Subcutaneous abdominal adipose tissue (tissue), 5 donors: ENCODE measurements around the gene LUC7L2.
"Not testable (repeated sequence)": the region's sequence is repeated elsewhere in the genome, so short reads cannot be mapped to it uniquely, and the experiment has no call there.

ENCODE experiments used
- H3K27ac ChIP-seq: one replicate; pipeline ENCODE4 v1.7.0; 2013; ENCODE audit warnings: low read depth, mild to moderate bottlenecking, inconsistent platforms, low read length, moderate library complexity
- H3K27me3 ChIP-seq, 5 donors: one replicate each; pipeline ENCODE4 v1.7.0; 2013; ENCODE audit warnings: low read length in 5 of 5, inconsistent platforms in 1 of 5; ENCODE audit not compliant: control insufficient read depth in 5 of 5, insufficient read depth in 4 of 5
- H3K36me3 ChIP-seq, 5 donors: one replicate each; pipeline ENCODE4 v1.7.0; 2013; ENCODE audit warnings: low read length in 5 of 5; ENCODE audit not compliant: control insufficient read depth in 5 of 5, insufficient read depth in 5 of 5
- H3K4me1 ChIP-seq, 5 donors: one replicate each; pipeline ENCODE4 v1.7.0; 2013; ENCODE audit warnings: low read length in 5 of 5, mild to moderate bottlenecking in 3 of 5, moderate library complexity in 1 of 5; ENCODE audit not compliant: control insufficient read depth in 5 of 5, insufficient read depth in 5 of 5
- H3K4me3 ChIP-seq, 5 donors: one replicate each; pipeline ENCODE4 v1.7.0; 2013; ENCODE audit warnings: low read length in 5 of 5, low read depth in 1 of 5
- H3K9ac ChIP-seq, 5 donors: one replicate each; pipeline ENCODE4 v1.7.0; 2013; ENCODE audit warnings: low read length in 5 of 5, mild to moderate bottlenecking in 4 of 5, moderate library complexity in 3 of 5
- H3K9me3 ChIP-seq, 5 donors: one replicate each; pipeline ENCODE4 v1.7.0; 2013; ENCODE audit warnings: low read length in 5 of 5; ENCODE audit not compliant: control insufficient read depth in 5 of 5
- donor health status: healthy.
- donor health status: healthy.
- donor health status: healthy.
- donor health status: healthy.
- donor health status: healthy.

The LUC7L2 gene

DNA sequence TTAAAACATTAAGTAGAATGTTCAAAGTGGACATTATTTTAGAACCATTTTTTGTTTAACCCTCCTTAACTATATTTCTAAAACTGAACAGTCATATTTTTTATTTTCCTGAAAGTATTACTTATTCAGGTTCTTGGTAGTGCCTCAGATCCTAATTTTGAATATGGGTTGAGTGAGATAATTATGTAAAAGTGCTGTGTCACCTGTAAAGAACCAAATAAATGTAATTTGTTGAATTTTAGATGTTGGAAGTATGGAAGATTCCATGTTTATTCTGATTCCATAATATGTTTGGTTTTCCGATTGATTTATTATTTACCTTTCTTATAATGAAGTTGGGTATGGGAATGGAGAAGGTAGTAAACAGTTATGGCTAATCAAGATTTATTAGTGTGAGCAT lies 61.4 kb downstream of the LUC7L2 start:
- Histone ChIP-seq H3K9me3 (no peaks in the 10 kb centered on the region), H3K36me3 (peaks cover 41 to 69% (median 56%) of the 10 kb centered on the region in 5 donors), H3K27me3 (no peaks in the 10 kb centered on the region), H3K4me3 (no peak overlapping the region), H3K27ac (no peak overlapping the region), H3K4me1 (no peaks in the 10 kb centered on the region), H3K9ac (no peak overlapping the region)

DNA sequence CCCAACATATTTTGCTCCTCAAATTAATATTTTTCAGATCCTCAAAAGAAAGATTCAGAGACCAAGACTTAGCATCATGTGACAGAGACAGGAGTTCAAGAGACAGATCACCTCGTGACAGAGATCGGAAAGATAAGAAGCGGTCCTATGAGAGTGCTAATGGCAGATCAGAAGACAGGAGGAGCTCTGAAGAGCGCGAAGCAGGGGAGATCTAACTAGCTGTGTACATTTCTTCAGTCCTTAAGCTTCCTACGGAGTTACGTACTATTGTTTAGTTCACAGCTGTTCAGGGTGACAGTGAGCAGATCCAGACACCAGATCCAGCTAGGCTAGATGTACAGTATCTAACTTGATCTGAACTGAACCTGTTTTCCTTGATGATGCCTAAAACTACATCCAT lies 62.4 kb downstream of the LUC7L2 start:
- Histone ChIP-seq H3K27ac (no peak overlapping the region), H3K36me3 (peaks cover 37 to 65% (median 49%) of the 10 kb centered on the region in 5 donors)

DNA sequence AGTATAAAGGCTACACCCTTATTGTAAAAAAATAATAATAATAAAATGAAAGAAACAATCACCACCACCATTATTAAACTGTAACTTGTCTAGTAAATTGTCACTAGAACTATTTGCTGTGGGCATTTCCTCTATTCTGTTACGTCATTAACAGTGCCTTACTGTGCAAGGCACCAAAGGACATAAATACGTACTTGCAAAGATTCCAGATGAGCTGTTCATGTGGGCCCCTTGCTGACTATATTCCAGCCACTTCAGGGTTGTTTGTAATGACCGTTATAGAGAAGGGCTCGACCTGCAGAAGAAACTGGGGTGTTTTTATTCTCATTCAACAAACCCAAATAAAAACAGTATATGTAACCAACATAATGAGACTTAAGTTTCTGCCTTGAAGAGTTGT lies 63.4 kb downstream of the LUC7L2 start:
- Histone ChIP-seq H3K4me1 (no peaks in the 10 kb centered on the region), H3K9me3 (no peaks in the 10 kb centered on the region), H3K27ac (no peak overlapping the region), H3K36me3 (peaks cover 38 to 65% (median 46%) of the 10 kb centered on the region in 5 donors), H3K4me3 (no peak overlapping the region), H3K27me3 (no peaks in the 10 kb centered on the region), H3K9ac (no peak overlapping the region)

More for the DNA sequence above, 62.4 kb downstream of the LUC7L2 start:
- H3K4me3 ChIP-seq = no peak overlapping the region
- H3K4me1 ChIP-seq = no peaks in the 10 kb centered on the region
- no peaks in the 10 kb centered on the region for H3K9me3 ChIP-seq
- no peak overlapping the region for H3K9ac ChIP-seq
- H3K27me3 ChIP-seq = no peaks in the 10 kb centered on the region

DNA sequence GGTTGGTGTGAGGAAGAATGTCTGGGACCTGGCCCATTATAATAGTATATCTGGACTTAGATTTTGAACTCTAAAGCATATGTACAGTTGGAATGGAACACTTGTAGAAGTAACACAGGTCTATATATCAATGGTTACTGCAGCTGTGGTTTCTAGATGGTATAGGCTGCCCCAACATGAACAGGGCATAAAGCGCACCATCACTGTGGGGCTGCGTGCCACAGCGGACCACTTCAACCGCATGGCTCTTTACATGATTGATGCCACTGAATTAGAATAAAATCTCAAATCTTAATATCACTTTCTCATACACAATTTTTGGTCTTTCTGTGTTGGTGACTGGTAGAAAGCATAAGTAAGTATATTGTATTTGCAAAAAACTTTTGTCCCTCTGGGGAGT lies 64.3 kb downstream of the LUC7L2 start:
- Histone ChIP-seq H3K27me3 (no peaks in the 10 kb centered on the region), H3K4me3 (no peak overlapping the region), H3K36me3 (peaks cover 32 to 56% (median 37%) of the 10 kb centered on the region in 5 donors), H3K9me3 (no peaks in the 10 kb centered on the region), H3K4me1 (no peaks in the 10 kb centered on the region), H3K9ac (no peak overlapping the region), H3K27ac (no peak overlapping the region)

DNA sequence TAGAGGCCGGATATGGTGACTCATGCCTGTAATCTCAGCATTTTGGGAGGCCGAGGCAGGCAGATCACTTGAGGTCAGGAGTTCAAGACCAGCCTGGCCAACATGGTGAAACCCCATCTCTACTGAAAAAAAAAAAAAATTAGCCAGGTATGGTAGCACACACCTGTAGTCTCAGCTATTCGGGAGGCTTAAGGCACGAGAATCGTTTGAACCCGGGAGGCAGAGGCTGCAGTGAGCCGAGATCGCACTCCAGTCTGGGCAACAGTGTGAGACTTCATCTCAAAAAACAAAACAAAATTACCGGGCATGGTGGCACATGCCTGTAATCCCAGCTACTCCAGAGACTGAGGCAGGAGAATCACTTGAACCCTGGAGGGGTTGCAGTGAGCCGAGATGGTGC lies 66.0 kb downstream of the LUC7L2 start:
- H3K27me3 ChIP-seq, H3K4me3 ChIP-seq, H3K27ac ChIP-seq, H3K4me1 ChIP-seq, H3K9me3 ChIP-seq, H3K9ac ChIP-seq: not testable (repeated sequence)
- peaks cover 17 to 39% (median 27%) of the 10 kb centered on the region in 5 donors for H3K36me3 ChIP-seq

DNA sequence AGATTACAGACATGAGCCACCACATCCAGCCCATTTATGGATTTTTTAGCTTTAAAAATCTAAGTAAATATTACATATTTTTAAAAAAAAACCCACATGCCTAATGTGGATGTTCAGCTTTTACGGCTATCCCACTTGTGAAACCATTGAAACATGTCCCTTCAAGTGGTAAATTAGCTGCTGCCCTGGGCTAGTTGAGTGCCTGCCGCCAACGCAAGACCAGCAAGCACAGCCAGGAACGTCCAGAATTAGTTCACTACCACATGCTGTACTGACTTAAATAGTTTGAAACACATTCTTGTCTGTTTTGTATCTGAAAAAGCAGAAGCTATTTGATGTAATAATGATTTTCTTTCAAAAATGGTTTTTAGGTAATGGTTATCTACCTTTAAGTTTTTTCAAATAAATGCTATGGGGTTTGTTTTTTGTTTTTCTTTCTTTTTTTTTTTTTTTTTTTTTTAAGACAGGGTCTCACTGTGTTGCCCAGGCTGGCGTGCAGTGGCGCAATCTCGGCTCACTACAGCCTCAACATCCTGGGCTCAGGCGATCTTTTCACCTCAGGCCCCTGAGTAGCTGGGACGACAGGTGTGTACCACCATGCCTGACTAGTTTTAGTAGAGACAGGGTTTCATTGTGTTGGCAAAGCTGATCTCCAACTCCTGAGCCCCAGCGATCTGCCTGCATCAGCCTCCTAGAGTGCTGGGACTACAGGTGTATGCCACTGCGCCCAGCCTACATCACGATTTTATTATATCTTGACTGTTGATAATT lies 66.7 kb downstream of the LUC7L2 start:
- Histone ChIP-seq H3K9me3 (no peaks in the 10 kb centered on the region), H3K27me3 (no peaks in the 10 kb centered on the region), H3K9ac (no peak overlapping the region), H3K27ac (no peak overlapping the region), H3K4me3 (no peak overlapping the region), H3K36me3 (peaks cover 15 to 37% (median 27%) of the 10 kb centered on the region in 5 donors), H3K4me1 (peaks cover 0 to 4% (median 0%) of the 10 kb centered on the region in 5 donors)

DNA sequence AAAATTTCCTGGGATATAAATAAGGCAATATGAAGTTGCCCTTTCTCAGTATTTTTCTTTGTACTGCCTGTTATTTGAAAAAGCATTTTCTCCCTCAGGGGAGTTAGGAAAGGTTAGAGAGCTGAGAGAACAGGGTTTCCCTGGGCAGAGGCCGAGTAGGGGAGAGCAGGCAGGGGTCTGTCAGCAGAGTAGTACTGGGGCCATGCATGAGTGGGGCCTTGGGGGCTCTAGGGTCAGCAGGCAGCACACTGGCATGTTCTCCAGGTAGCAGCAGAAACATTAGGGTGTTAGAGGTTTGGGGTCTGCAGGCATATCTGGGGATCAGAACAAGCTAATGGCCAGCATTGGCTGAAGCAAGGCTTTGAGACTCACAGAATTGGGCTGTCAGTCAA lies 67.3 kb downstream of the LUC7L2 start:
- H3K9me3 ChIP-seq = no peaks in the 10 kb centered on the region
- no peak overlapping the region for H3K27ac ChIP-seq
- H3K36me3 ChIP-seq = peaks cover 12 to 31% (median 24%) of the 10 kb centered on the region in 5 donors
- H3K9ac ChIP-seq = no peak overlapping the region
- H3K4me1 ChIP-seq = peaks cover 0 to 5% (median 0%) of the 10 kb centered on the region in 5 donors
- H3K4me3 ChIP-seq = no peak overlapping the region
- H3K27me3 ChIP-seq = no peaks in the 10 kb centered on the region

DNA sequence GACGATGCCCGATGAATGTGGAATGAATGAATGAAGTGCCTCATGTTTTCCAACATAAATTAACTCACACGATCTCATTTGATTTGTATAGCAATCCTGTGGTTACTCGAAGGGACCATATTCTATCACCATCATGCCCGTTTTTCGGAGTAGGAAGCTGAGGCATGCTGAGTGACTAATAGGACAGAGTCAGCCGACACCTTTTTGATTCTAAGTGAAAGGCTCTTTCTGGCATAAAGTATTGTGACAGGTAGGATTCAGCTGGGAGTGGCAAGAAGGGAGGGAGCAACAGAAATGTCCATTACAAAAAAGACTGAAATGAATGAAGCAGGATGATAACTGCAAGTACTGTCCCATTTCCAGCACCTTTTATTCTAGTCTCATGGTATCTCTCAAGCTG lies 68.1 kb downstream of the LUC7L2 start:
- H3K27me3 ChIP-seq = no peaks in the 10 kb centered on the region
- peaks cover 0 to 5% (median 0%) of the 10 kb centered on the region in 5 donors for H3K4me1 ChIP-seq
- H3K4me3 ChIP-seq = no peak overlapping the region
- peaks cover 6 to 25% (median 19%) of the 10 kb centered on the region in 5 donors for H3K36me3 ChIP-seq
- no peaks in the 10 kb centered on the region for H3K9me3 ChIP-seq
- H3K9ac ChIP-seq = no peak overlapping the region
- H3K27ac ChIP-seq = no peak overlapping the region

DNA sequence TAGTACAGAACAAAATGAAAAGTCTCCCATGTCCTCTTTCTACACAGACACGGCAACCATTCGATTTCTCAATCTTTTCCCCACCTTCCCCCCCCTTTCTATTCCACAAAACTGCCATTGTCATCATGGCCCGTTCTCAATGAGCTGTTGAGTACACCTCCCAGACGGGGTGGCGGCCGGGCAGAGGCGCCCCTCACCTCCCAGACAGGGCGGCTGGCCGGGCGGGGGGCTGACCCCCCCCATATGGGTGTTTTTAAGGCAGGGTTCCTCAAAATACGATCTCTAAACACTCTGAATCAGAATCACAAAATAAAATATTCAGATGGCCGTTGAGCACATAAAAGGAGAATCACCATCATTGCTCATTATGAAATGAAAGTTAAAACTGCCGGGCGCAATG lies 70.0 kb downstream of the LUC7L2 start:
- H3K27me3 ChIP-seq, H3K27ac ChIP-seq, H3K9me3 ChIP-seq, H3K4me3 ChIP-seq, H3K9ac ChIP-seq: not testable (repeated sequence)
- Histone ChIP-seq H3K4me1 (peaks cover 0 to 14% (median 10%) of the 10 kb centered on the region in 5 donors), H3K36me3 (peaks cover 0 to 18% (median 13%) of the 10 kb centered on the region in 5 donors)

DNA sequence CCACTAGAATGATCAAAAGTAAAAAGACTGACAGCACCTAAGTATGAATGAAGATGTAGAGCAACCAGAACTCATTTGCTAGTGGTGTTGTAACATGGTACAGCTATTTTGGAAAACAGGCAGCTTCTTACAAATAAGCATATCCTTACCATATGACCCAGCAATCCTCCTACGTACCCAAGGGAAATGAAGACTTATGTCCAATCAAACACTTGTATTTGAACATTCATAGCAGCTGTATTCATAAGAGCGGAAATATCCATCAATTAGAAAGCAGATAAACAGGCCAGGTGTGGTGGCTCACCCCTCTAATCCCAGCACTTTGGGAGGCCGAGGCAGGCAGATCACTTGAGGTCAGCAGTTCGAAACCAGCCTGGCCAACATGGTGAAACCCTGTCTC lies 70.7 kb downstream of the LUC7L2 start:
- H3K4me1 ChIP-seq = peaks cover 0 to 15% (median 10%) of the 10 kb centered on the region in 5 donors

More for the DNA sequence above, 70.7 kb downstream of the LUC7L2 start:
- H3K4me3 ChIP-seq = no peak overlapping the region
- H3K27ac ChIP-seq = no peak overlapping the region
- H3K9ac ChIP-seq = no peak overlapping the region
- no peaks in the 10 kb centered on the region for H3K27me3 ChIP-seq
- H3K9me3 ChIP-seq = no peaks in the 10 kb centered on the region
- H3K36me3 ChIP-seq = peaks cover 0 to 18% (median 13%) of the 10 kb centered on the region in 5 donors
